ENCODE results near the gene MINK1.

DNA sequence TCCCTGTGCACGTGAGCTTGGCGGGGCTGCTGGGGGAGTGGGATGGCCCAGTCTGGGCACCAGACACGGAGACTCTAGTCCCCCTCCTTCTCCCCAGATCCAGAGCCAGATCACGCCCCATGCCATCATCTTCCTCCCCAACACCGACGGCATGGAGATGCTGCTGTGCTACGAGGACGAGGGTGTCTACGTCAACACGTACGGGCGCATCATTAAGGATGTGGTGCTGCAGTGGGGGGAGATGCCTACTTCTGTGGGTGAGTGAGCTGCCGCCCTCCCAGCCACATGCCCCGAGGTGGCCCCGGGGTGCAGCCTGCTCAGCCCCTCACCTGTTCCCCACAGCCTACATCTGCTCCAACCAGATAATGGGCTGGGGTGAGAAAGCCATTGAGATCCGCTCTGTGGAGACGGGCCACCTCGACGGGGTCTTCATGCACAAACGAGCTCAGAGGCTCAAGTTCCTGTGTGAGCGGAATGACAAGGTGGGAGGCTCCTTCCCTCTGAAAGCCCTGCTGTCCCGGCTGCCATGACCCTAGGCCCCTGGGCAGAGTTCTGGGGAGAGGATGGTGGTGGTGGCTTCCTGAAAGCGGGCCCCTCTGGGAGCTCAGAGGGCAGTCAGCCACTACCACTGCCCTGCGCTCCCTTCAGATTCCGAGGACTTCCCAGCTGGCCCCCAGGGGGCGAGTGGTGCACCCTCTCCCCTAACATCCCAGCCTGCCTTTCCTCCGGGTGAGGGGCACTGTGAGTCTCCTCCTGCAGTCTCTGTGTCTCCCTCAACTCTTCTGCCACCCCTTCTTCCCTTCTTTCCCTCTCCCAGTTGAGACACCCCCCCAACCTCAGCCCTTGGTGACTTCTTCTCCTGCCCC is 63.4 kb downstream of the MINK1 start:
- TF ChIP-seq, protein P1, sequence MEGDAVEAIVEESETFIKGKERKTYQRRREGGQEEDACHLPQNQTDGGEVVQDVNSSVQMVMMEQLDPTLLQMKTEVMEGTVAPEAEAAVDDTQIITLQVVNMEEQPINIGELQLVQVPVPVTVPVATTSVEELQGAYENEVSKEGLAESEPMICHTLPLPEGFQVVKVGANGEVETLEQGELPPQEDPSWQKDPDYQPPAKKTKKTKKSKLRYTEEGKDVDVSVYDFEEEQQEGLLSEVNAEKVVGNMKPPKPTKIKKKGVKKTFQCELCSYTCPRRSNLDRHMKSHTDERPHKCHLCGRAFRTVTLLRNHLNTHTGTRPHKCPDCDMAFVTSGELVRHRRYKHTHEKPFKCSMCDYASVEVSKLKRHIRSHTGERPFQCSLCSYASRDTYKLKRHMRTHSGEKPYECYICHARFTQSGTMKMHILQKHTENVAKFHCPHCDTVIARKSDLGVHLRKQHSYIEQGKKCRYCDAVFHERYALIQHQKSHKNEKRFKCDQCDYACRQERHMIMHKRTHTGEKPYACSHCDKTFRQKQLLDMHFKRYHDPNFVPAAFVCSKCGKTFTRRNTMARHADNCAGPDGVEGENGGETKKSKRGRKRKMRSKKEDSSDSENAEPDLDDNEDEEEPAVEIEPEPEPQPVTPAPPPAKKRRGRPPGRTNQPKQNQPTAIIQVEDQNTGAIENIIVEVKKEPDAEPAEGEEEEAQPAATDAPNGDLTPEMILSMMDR (conservative IDR thresholded peaks at IDR 0.05; ENCODE audit: low read length), result no peak
- TF ChIP-seq EZH2phosphoT487 (IDR thresholded peaks at IDR 0.05; ENCODE audit: borderline replicate concordance, low read depth, low read length), result no peak
